Activated T-helper 1 cell treated with anti-CD3 and anti-CD28 coated beads, Interleukin-12 subunit alpha, Interleukin-12 subunit beta, Interleukin-2, Interleukin-4 antibody, amounts not matched to agents 30 ng/mL and 10 ng/mL and 1 ng/mL, durations not matched to agents 14 hours and 24 hours and 36 hours (primary cell): ENCODE results near the gene SFTPD. TPM values are rescaled to one million over a fixed set of nuclear protein-coding genes. Genes with fewer than 3 reads are reported as not detected.
"Not testable (repeated sequence)": the region's sequence is repeated elsewhere in the genome, so short reads cannot be mapped to it uniquely, and the experiment has no call there.

Experiments used
- DNase-seq: peaks from one replicate; pipeline ENCODE4 v3.0.0; 2021; ENCODE audit warnings: low spot score
- H3K27ac Mint-ChIP-seq: one replicate; pipeline ENCODE4 v1.8.0; 2021; ENCODE audit warnings: mild to moderate bottlenecking, mixed read lengths
- H3K27me3 Mint-ChIP-seq: one replicate; pipeline ENCODE4 v1.8.0; 2022; ENCODE audit warnings: mild to moderate bottlenecking, moderate library complexity, mixed read lengths; ENCODE audit not compliant: insufficient read depth
- H3K36me3 Mint-ChIP-seq: one replicate; pipeline ENCODE4 v1.8.0; 2021; ENCODE audit warnings: low read depth, mixed read lengths
- H3K4me1 Mint-ChIP-seq: one replicate; pipeline ENCODE4 v1.8.0; 2021; ENCODE audit warnings: low read depth, mixed read lengths
- H3K4me3 Mint-ChIP-seq: one replicate; pipeline ENCODE4 v1.8.0; 2021; ENCODE audit warnings: mild to moderate bottlenecking, moderate library complexity, mixed read lengths
- H3K9me3 Mint-ChIP-seq: one replicate; pipeline ENCODE4 v1.8.0; 2021; ENCODE audit warnings: mixed read lengths
- intact Hi-C: fragments of 100-400 bp; cut with micrococcal nuclease; formaldehyde crosslinking; loops from one replicate; pipeline ENCODE4 v1.15.1; 2024
- total RNA-seq: library from RNA; stranded (reverse); gene quantifications from 2 replicates; pipeline ENCODE4 v1.2.3, GENCODE V29; 2022

The SFTPD gene
- not detected in 2 replicates for total RNA-seq

DNA sequence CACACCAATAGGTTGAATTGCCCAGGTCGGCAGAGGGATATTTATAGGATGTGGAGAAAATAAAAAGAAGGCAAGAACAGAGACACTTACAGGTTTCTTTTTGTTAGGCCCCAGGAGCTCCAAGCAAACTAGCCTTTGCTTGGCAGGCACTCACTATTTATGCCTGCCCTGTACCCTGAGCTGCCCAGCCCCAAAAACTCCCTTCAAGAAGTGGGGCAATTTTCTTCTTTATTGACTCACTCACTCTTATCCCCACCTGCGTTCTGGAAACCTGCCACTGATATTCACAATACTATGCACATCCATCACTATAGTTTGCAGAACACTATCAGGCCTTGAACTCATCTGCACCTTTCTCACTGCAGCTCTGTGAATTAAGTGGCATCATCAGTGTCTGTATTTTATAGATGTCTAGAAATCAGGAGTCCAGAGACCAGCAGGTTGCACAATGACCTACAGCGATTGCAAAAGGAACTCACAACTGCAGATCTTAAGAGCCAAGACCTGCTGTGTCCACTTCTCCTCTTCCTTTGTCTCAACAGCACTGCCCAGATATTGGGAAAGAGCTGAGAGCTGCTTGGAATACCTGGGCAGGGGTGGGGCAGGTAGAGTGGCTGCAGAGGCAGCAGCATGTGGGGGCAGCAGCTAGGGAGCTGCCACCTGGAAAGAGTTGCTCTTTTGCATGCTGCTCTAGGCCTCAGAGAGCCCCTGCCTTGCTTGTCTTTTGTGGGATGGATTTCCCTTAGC is at the start of gene SFTPD:
Gene SFTPD, minus strand, starts transcription at position 130 of the 747 bp plus-strand sequence. CDS start 2,446 bp downstream, outside the sequence.
- no peak for DNase-seq
- intact Hi-C loops: no loop called here

DNA sequence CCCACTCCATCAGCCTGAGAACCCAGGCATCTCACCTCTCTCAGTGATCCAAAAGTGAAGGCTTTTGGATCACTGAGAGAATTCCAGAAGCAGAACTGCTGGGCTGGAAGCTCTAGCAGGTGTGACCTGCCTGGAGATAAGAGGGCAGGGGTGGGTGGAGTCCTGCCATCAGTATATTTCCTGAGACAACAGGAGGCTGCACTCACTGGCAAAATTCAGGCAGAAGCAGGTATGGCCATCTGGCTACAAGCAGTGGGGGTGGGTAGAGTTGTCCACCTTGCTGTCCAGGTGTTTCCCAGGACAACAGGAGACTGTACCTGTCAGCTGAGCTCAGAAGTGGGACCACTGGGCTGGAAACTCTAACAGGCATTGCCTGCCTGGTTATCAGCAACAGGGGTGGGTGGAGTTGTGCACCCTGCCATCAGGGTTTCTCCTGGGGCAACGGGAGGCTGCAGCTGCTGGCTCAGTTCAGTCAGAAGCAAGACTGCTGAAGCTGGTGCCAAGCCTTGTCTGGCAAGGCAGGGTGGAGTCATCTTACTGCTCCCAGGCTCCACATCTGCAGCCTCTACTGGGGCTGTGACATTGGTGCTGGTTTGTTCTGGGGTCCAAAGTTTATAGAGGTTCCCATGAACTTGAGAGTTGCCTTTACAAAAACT is 47.2 kb upstream of the SFTPD start:
- Mint-ChIP-seq H3K4me1 (no peaks in the 10 kb centered on the region), H3K27me3 (peaks cover 14% of the 10 kb centered on the region), H3K27ac (no peak overlapping the region), H3K36me3 (no peaks in the 10 kb centered on the region), H3K9me3 (no peaks in the 10 kb centered on the region), H3K4me3 (no peak overlapping the region)
- intact Hi-C loops: no loop called here
- DNase-seq: no peak

More for the DNA sequence above, at the start of gene SFTPD:
- no peak within 1 kb of the TSS for H3K4me3 Mint-ChIP-seq
- no peak within 1 kb of the TSS for H3K27ac Mint-ChIP-seq
- H3K36me3 Mint-ChIP-seq: no peaks in the 10 kb centered on the region
- no peaks in the 10 kb centered on the region for H3K4me1 Mint-ChIP-seq
- H3K9me3 Mint-ChIP-seq: peaks cover 21% of the 10 kb centered on the region
- peaks cover 21% of the 10 kb centered on the region for H3K27me3 Mint-ChIP-seq

DNA sequence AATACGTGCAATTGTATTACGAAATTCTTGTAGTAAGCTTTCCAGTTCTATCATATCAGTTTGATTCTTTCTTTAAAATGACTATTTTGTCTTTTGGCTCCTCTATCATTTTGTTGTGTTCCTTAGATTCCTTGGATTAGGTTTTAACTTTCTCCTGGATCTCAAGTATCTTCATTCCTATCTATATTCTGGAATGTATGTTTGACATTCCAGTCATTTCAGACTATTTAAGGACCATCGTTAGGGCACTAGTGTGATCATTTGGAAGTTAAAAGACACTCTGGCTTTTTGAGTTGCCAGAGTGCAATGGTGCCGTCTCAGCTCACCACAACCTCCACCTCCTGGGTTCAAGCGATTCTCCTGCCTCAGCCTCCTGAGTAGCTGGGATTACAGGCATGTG is 45.7 kb upstream of the SFTPD start:
- intact Hi-C loops: no loop called here
- Mint-ChIP-seq H3K4me3 (no peak overlapping the region), H3K27me3 (peaks cover 18% of the 10 kb centered on the region), H3K36me3 (peaks cover 1% of the 10 kb centered on the region), H3K27ac (no peak overlapping the region), H3K4me1 (no peaks in the 10 kb centered on the region), H3K9me3 (peaks cover 13% of the 10 kb centered on the region)
- no peak for DNase-seq

DNA sequence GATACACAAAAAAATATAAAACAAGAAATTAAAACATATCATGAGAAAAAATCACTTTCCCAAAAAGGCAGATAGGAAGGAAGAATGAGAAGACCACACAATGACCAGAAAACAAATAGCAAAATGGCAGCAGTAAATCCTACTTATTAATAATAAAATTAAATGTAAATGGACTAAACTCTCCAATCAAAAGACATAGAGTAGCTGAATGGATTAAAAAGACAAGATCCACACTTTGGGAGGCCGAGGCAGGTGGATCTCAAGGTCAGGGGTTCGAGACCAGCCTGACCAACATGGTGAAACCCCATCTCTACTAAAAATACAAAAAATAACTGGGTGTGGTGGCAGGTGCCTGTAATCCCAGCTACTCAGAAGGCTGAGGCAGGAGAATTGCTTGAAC is 39.3 kb upstream of the SFTPD start:
- intact Hi-C loops, DNase-seq, H3K36me3 Mint-ChIP-seq, H3K27ac Mint-ChIP-seq, H3K4me3 Mint-ChIP-seq: not testable (repeated sequence)
- Mint-ChIP-seq H3K9me3 (peaks cover 15% of the 10 kb centered on the region), H3K27me3 (peaks cover 47% of the 10 kb centered on the region), H3K4me1 (peaks cover 27% of the 10 kb centered on the region)

DNA sequence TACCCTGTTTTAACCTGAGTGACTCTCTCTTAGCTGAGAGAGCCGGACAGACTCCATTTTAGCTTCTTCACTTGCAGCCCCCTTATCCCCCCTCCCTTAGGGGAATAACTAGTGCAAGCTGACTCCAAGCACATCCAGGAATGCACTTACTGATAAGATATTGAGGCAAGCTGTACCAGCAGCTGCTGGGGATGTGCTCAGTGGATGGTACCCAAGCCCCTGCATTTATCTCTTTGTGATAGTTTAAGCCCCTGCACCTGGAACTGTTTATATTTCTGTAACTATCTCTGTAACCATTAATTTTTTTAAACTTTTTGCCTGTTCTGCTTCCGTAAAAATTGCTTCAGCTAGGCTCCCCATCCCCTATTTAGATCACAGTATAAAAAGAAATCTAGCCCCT is 37.8 kb upstream of the SFTPD start:
- H3K27ac Mint-ChIP-seq, H3K4me3 Mint-ChIP-seq, DNase-seq, H3K36me3 Mint-ChIP-seq, intact Hi-C loops: not testable (repeated sequence)
- Mint-ChIP-seq H3K27me3 (peaks cover 50% of the 10 kb centered on the region), H3K9me3 (peaks cover 15% of the 10 kb centered on the region), H3K4me1 (peaks cover 27% of the 10 kb centered on the region)

DNA sequence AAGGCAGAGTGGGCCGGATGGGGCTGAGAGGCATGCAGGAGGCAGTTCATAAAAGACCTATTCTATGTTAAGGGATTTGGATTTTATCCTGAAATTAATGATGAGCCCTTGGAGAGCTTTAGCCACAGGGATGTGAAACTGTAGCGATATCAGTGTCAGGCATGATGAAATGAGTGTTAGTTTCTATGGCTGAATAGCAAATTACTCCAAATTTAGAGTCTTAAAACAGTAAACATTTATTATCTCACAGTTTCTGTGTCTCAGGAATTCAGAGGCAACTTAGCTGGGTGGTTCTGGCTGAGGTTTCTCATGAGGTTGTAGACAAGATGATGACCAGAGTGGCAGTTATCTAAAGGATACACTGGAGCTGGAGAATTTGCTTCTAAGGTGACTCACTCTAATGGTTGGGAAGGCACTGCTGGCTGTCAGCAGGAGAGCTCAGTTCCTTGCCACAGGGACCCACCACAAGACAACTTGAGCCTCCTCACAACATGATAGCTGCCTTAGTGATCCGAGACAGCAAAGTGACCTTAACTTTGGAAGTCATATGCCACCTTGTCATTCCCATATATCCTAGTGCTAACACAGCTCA is 36.7 kb upstream of the SFTPD start:
- Mint-ChIP-seq H3K36me3 (peaks cover 1% of the 10 kb centered on the region), H3K27ac (peak overlapping the region; percentile 61)
- intact Hi-C loops: no loop called here

DNA sequence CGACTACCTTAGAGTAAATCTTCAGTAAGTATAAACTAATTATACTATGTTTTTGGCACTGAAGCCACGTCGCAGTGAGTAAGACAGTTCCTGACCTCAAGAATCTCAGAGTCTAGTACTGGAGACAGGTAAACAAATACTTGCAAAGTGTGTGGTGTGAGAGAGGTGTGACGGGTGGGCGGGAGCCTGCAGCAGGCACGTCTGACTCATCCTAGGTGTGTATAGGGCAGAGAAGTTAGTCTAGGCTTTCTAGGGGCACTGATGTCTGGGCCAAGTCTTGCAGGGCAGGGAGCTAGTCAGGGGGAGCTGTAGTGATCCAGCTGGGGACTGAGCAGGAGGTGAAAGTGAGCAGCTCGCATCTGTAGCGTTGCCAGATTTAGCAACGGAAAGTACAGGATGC is 35.9 kb upstream of the SFTPD start:
- Mint-ChIP-seq H3K4me3 (no peak overlapping the region), H3K27me3 (peaks cover 58% of the 10 kb centered on the region), H3K9me3 (peaks cover 5% of the 10 kb centered on the region), H3K36me3 (peaks cover 1% of the 10 kb centered on the region), H3K4me1 (peaks cover 27% of the 10 kb centered on the region), H3K27ac (peak overlapping the region; percentile 57)
- no peak for DNase-seq
- intact Hi-C loops: no loop called here

More for the DNA sequence above, 36.7 kb upstream of the SFTPD start:
- Mint-ChIP-seq H3K4me3 (no peak overlapping the region), H3K4me1 (peaks cover 27% of the 10 kb centered on the region), H3K27me3 (peaks cover 54% of the 10 kb centered on the region), H3K9me3 (peaks cover 10% of the 10 kb centered on the region)
- DNase-seq: no peak

DNA sequence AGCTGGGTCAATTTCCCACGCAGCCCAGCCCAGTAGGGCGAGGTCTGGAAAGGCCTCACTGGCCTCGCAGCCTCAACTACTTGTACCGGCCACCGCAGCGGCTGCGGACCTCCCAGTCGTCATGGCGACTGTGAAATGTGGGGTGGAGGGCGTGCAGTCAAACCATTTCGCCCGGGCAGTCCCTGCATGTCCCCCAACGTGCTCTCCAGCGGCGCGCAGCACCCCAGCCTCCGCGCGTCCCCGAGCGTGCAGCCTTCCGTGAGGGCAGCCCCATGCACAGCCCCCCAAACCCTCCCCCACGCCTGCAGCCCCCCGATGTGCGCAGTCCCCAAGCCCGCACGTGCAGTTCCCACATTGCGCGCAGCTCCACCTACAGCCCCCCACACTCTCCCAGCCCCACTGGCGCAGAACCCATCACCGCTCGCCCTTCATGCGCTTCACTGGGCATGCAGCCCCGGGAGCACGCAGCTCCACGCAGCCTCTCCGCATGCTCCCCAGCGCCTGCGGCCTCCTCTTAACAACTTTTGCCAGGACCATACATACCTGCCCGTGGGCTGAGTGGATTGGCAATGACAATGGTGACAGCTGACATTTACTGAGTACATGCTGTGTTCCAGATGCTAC is 34.5 kb upstream of the SFTPD start:
- Mint-ChIP-seq H3K9me3 (no peaks in the 10 kb centered on the region), H3K4me3 (peak overlapping the region; percentile 39), H3K4me1 (peaks cover 27% of the 10 kb centered on the region), H3K27ac (no peak overlapping the region), H3K36me3 (no peaks in the 10 kb centered on the region), H3K27me3 (peaks cover 68% of the 10 kb centered on the region)
- no peak for DNase-seq
- intact Hi-C loops: no loop called here

DNA sequence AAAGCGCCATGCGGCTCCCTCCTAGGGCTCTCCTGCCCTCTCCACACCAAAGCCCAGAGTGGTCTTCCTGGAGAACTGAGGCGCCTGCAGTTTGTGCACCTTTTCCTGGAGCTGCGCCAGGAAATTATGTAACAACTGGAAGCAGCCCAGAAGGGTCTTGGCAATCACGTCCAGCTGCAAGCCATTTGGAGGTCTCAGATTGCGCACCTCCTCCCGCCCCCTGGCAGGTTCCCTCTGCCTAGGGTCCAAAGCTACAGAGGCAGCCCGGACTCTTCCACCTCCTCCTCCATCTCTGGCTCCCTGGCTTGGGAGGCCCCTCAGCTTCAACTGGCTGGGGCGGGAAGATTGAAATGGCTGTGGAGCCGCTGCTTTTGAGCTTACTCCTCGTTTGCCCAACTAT is 34.0 kb upstream of the SFTPD start:
- Mint-ChIP-seq H3K4me3 (no peak overlapping the region), H3K27me3 (peaks cover 71% of the 10 kb centered on the region), H3K9me3 (no peaks in the 10 kb centered on the region), H3K4me1 (peaks cover 27% of the 10 kb centered on the region), H3K36me3 (no peaks in the 10 kb centered on the region), H3K27ac (no peak overlapping the region)
- no peak for DNase-seq
- intact Hi-C loops: no loop called here

DNA sequence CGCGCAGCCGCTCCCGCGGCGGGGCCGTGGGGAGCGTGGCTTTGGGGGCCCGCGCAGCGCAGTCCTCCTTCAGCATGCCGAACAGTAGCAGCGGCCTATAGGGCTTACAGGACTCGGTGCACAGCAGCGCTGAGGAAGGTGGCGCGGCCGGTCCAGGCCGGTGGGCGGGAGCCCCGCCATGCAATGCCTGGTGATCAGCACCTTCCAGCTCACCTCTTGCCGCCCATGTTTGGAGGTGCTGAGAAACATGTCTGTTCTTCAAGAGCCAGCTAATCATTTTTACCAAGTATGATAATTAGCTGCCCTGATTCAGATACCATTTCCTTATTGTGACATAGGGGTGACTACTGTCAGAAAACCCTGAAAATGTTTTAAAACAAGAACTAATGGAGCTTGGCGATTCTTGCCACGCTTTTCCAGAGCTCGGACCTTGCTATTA is 33.5 kb upstream of the SFTPD start:
- Mint-ChIP-seq H3K9me3 (no peaks in the 10 kb centered on the region), H3K4me3 (peak overlapping the region; percentile 45), H3K27ac (no peak overlapping the region), H3K27me3 (peaks cover 73% of the 10 kb centered on the region), H3K36me3 (no peaks in the 10 kb centered on the region), H3K4me1 (peaks cover 27% of the 10 kb centered on the region)
- intact Hi-C loops: no loop called here
- no peak for DNase-seq

DNA sequence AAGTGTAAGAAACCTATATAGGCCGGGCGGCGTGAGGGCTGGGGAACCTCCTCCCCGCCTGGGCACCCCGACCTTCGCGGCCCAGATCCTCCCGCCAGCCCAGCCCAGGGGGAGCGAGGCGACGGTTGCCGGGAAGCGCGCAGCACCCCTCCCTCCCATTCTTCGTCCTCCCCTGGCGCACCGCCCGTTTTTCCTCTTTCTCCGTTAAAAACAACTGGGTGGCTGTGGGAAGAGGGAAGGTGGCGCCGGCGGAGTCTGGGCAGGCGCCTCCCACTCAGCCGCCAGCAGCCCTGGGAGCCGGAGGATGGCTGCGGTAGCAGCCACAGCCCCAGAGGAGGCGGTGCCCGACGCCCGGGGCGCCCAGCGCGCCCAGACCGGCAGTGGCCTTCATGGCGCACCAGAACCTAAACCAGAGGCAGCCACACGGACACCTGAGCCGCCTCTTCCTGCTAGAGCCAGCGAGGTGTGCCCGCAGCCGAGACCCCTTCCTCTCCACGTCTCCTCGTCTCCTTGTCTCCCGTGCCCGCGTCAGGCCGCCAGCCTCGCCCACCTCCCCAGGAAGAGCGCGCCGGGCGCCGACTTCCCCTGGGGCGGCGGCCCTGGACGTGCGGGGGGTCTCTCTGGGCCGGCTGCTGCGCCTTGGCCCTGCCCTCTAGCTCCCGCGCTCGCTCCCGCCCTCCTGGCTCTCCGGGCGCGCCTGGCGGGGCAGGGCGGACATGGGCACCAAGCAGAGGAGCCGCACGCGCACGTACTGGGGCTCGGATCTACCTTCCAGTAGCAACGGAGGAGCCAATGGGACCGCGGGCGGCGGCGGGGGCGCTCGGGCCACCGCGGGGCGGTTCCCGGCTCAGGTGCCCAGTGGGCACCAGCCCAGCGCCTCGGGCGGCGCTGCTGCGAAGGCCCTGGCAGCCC is 32.8 kb upstream of the SFTPD start:
- intact Hi-C loops: no loop called here
- DNase-seq: no peak
- no peaks in the 10 kb centered on the region for H3K36me3 Mint-ChIP-seq
- no peaks in the 10 kb centered on the region for H3K9me3 Mint-ChIP-seq
- peaks cover 26% of the 10 kb centered on the region for H3K4me1 Mint-ChIP-seq
- no peak overlapping the region for H3K27ac Mint-ChIP-seq
- peaks cover 70% of the 10 kb centered on the region for H3K27me3 Mint-ChIP-seq
- H3K4me3 Mint-ChIP-seq: peak overlapping the region; percentile 48

DNA sequence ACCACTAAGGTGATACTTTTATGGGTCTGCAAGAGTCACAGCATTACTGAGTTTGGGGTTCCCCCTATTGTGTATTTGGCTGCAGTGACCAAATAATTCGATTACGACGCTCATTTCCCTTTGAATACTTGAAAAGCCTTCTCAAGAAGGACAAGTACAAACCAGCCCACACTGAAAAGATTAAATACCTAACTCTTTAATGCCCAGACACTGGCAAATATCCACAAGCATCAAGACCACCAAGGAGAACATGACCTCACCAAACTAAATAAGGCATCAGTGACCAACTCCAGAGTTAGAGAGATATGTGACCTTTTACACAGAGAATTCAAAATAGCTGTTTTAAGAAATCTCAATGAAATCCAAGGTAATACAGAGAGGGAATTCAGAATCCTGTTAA is 31.8 kb upstream of the SFTPD start:
- H3K27me3 Mint-ChIP-seq: peaks cover 64% of the 10 kb centered on the region
- no peaks in the 10 kb centered on the region for H3K36me3 Mint-ChIP-seq
- peak overlapping the region; percentile 48 for H3K4me3 Mint-ChIP-seq
- H3K4me1 Mint-ChIP-seq: peaks cover 16% of the 10 kb centered on the region
- H3K9me3 Mint-ChIP-seq: no peaks in the 10 kb centered on the region
- no peak for DNase-seq
- H3K27ac Mint-ChIP-seq: no peak overlapping the region
- intact Hi-C loops: no loop called here
